Thyroid gland (tissue), 4 donors: ENCODE data around the gene ZNF213. TPM values are rescaled to one million over a fixed set of nuclear protein-coding genes. Genes with fewer than 3 reads are reported as not detected.
"Not testable (repeated sequence)": the region's sequence is repeated elsewhere in the genome, so short reads cannot be mapped to it uniquely, and the experiment has no call there.

Experiments used
- DNase-seq, 2 donors: peaks; one replicate each; pipeline ENCODE4 v3.0.0-alpha.2; 2019
- H3K27ac ChIP-seq, 3 donors: fragments of 200-600 bp; sonication (generic); 1 replicate in 2 of 3; 2 replicates in 1 of 3; pipeline ENCODE4 v1.5.1; 2016 to 2019; ENCODE audit warnings: mild to moderate bottlenecking in 1 of 3, moderate library complexity in 1 of 3
- H3K27me3 ChIP-seq: fragments of 200-600 bp; sonication (generic); one replicate; pipeline ENCODE4 v1.5.1; 2019
- H3K36me3 ChIP-seq, 2 donors: fragments of 200-600 bp; sonication (generic); one replicate each; pipeline ENCODE4 v1.5.1; 2016 to 2019
- H3K4me1 ChIP-seq, 2 donors: fragments of 200-600 bp; sonication (generic); one replicate each; pipeline ENCODE4 v1.5.1; 2017 to 2019
- H3K4me3 ChIP-seq, 3 donors: fragments of 200-600 bp; sonication (generic); replicated peaks in 1 of 3; 1 replicate in 2 of 3; 2 replicates in 1 of 3; pipeline ENCODE4 v1.5.1; 2016; ENCODE audit warnings: mild to moderate bottlenecking in 1 of 3
- H3K9me3 ChIP-seq: fragments of 200-600 bp; sonication (generic); one replicate; pipeline ENCODE4 v1.5.1; 2017
- CTCF ChIP-seq, 6 experiments: fragments of 200-600 bp in 3 of 6; fragments of 450-650 bp in 3 of 6; sonication (generic) in 3 of 6; IDR thresholded peaks; one replicate each; pipeline ENCODE4 v1.5.1; 2016 to 2019; ENCODE audit warnings: antibody characterized with exemption in 6 of 6, mild to moderate bottlenecking in 2 of 6, inconsistent platforms in 1 of 6, moderate library complexity in 1 of 6
- POLR2A ChIP-seq, 2 donors: fragments of 450-650 bp; IDR thresholded peaks; one replicate each; pipeline ENCODE4 v1.6.1; 2017; ENCODE audit warnings: antibody characterized with exemption in 2 of 2, mild to moderate bottlenecking in 2 of 2, moderate library complexity in 1 of 2
- WGBS, 2 donors: methylation state at CpG; one replicate each; pipeline ENCODE4 v1.1.5; 2017; 5-methylcytosine and 5-hydroxymethylcytosine counted together
- intact Hi-C: fragments of 100-400 bp; cut with DNase I; formaldehyde crosslinking; loops from one replicate; pipeline ENCODE4 v1.15.1; 2023
- total RNA-seq, 4 donors: library from RNA; depleted of rRNA; stranded (reverse); fragments of >200 nt; gene quantifications; one replicate each; pipeline ENCODE4 v1.2.3, GENCODE V29; 2016

The ZNF213 gene
- total RNA-seq, 4 donors from 2014 or later: 5.2 to 10.2 (median 8.7) TPM

- Histone ChIP-seq H3K27ac (no peak overlapping the region), H3K9me3 (no peaks in the 10 kb centered on the region), H3K27me3 (no peaks in the 10 kb centered on the region), H3K4me1 (peaks cover 2 to 4% of the 10 kb centered on the region in 2 donors), H3K4me3 (no peak overlapping the region), H3K36me3 (peaks cover 0 to 9% of the 10 kb centered on the region in 2 donors)
- TF ChIP-seq CTCF (IDR thresholded peaks at IDR 0.05) (no peak), POLR2A (IDR thresholded peaks at IDR 0.05) (no peak)
- intact Hi-C loops: no loop called here
- no peak for DNase-seq
- 87 to 97% methylated on average over 10 to 14 of the region's 14 CpGs for WGBS, 2 donors
These were observed 4.1 kb downstream of the ZNF213 start for GRCh38 chr16:3138823-3139426.

DNA sequence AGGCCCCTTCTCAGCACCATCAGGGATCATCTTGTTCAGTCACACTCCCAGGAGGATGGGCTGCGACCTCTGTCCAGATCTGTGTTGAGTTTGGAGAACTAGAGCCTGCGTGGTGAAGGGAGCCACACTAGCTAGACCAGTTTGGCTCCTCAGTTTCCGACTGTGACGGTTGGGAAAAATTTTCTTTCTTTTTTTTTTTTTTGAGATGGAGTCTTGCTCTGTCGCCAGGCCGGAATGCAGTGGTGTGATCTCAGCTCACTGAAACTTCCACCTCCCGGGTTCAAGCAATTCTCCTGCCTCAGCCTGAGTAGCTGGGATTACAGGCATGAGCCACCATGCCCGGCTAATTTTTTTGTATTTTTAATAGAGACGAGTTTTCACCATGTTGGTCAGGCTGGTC lies 4.7 kb downstream of the ZNF213 start:
- H3K4me1 ChIP-seq, DNase-seq, H3K4me3 ChIP-seq, H3K36me3 ChIP-seq, H3K9me3 ChIP-seq, intact Hi-C loops, H3K27ac ChIP-seq, H3K27me3 ChIP-seq: not testable (repeated sequence)
- 87 to 90% methylated on average over 9 of the region's 9 CpGs for WGBS, 2 donors

- no peaks in the 10 kb centered on the region for H3K9me3 ChIP-seq
- WGBS, 2 donors: 93 to 95% methylated on average over 40 to 50 of the region's 69 CpGs
- peaks cover 0 to 2% of the 10 kb centered on the region in 2 donors for H3K4me1 ChIP-seq
- peaks cover 0 to 9% of the 10 kb centered on the region in 2 donors for H3K36me3 ChIP-seq
- TF ChIP-seq POLR2A (IDR thresholded peaks at IDR 0.05) (no peak), CTCF (IDR thresholded peaks at IDR 0.05) (no peak)
- H3K4me3 ChIP-seq: no peak overlapping the region
- DNase-seq: no peak
- H3K27ac ChIP-seq: no peak overlapping the region
- H3K27me3 ChIP-seq: no peaks in the 10 kb centered on the region
- intact Hi-C loops: no loop called here
These were observed 6.0 kb downstream of the ZNF213 start for GRCh38 chr16:3140603-3141427.

- intact Hi-C loops: no loop called here
- H3K27me3 ChIP-seq: no peaks in the 10 kb centered on the region
- H3K36me3 ChIP-seq: peaks cover 0 to 9% of the 10 kb centered on the region in 2 donors
- H3K4me1 ChIP-seq: no peaks in the 10 kb centered on the region
- no peak for DNase-seq
- no peak overlapping the region for H3K27ac ChIP-seq
- TF ChIP-seq POLR2A (IDR thresholded peaks at IDR 0.05) (no peak), CTCF (IDR thresholded peaks at IDR 0.05) (no peak)
- no peak overlapping the region for H3K4me3 ChIP-seq
- no peaks in the 10 kb centered on the region for H3K9me3 ChIP-seq
- 98 to 99% methylated on average over 16 to 19 of the region's 23 CpGs for WGBS, 2 donors
These were observed 7.0 kb downstream of the ZNF213 start for GRCh38 chr16:3141781-3142311.

- no peaks in the 10 kb centered on the region for H3K4me1 ChIP-seq
- no peak for DNase-seq
- no peaks in the 10 kb centered on the region for H3K9me3 ChIP-seq
- no peaks in the 10 kb centered on the region for H3K27me3 ChIP-seq
- TF ChIP-seq CTCF (IDR thresholded peaks at IDR 0.05): no peak
- no peak for TF ChIP-seq POLR2A (IDR thresholded peaks at IDR 0.05)
- peaks cover 0 to 9% of the 10 kb centered on the region in 2 donors for H3K36me3 ChIP-seq
- no peak overlapping the region for H3K27ac ChIP-seq
- no peak overlapping the region for H3K4me3 ChIP-seq
- WGBS, 2 donors: 94 to 96% methylated on average over 22 of the region's 22 CpGs
- intact Hi-C loops: no loop called here
These were observed 7.5 kb downstream of the ZNF213 start for GRCh38 chr16:3142327-3142726.
